ENCODE measurements around the gene PLEK2. TPM values are rescaled to one million over a fixed set of nuclear protein-coding genes. Genes with fewer than 3 reads are reported as not detected.

The PLEK2 gene
- total RNA-seq, 1 donor from 2014 or later, result not detected

GRCh38 chr14:67377916-67378315 is 34.0 kb downstream of the PLEK2 start:
- Mint-ChIP-seq H3K9me3 (ENCODE audit: low read depth) (no peaks in the 10 kb centered on the region), H3K36me3 (ENCODE audit: low read depth) (peaks cover 36% of the 10 kb centered on the region)
- TF ChIP-seq, protein P1, sequence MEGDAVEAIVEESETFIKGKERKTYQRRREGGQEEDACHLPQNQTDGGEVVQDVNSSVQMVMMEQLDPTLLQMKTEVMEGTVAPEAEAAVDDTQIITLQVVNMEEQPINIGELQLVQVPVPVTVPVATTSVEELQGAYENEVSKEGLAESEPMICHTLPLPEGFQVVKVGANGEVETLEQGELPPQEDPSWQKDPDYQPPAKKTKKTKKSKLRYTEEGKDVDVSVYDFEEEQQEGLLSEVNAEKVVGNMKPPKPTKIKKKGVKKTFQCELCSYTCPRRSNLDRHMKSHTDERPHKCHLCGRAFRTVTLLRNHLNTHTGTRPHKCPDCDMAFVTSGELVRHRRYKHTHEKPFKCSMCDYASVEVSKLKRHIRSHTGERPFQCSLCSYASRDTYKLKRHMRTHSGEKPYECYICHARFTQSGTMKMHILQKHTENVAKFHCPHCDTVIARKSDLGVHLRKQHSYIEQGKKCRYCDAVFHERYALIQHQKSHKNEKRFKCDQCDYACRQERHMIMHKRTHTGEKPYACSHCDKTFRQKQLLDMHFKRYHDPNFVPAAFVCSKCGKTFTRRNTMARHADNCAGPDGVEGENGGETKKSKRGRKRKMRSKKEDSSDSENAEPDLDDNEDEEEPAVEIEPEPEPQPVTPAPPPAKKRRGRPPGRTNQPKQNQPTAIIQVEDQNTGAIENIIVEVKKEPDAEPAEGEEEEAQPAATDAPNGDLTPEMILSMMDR (IDR thresholded peaks at IDR 0.05), result no peak

GRCh38 chr14:67373347-67373746 is 38.6 kb downstream of the PLEK2 start:
- H3K4me1 Mint-ChIP-seq (ENCODE audit: low read depth), result no peaks in the 10 kb centered on the region
- peaks cover 26% of the 10 kb centered on the region for H3K36me3 Mint-ChIP-seq (ENCODE audit: low read depth)
- no peaks in the 10 kb centered on the region for H3K9me3 Mint-ChIP-seq (ENCODE audit: low read depth)
- no peak overlapping the region for H3K27ac Mint-ChIP-seq (ENCODE audit: unreplicated experiment)
- H3K4me3 Mint-ChIP-seq (ENCODE audit: unreplicated experiment), result no peak overlapping the region
- H3K27me3 Mint-ChIP-seq (ENCODE audit: low read depth), result no peaks in the 10 kb centered on the region
- DNase-seq (ENCODE audit: low spot score), result no peak
- TF ChIP-seq, protein P1 (IDR thresholded peaks at IDR 0.05), result no peak

More at GRCh38 chr14:67377916-67378315, 34.0 kb downstream of the PLEK2 start:
- Mint-ChIP-seq H3K4me1 (ENCODE audit: low read depth) (no peaks in the 10 kb centered on the region), H3K4me3 (ENCODE audit: unreplicated experiment) (no peak overlapping the region), H3K27me3 (ENCODE audit: low read depth) (no peaks in the 10 kb centered on the region), H3K27ac (ENCODE audit: unreplicated experiment) (no peak overlapping the region)
- no peak for DNase-seq (ENCODE audit: low spot score)

- H3K4me1 Mint-ChIP-seq (ENCODE audit: low read depth), result no peaks in the 10 kb centered on the region
- peaks cover 30% of the 10 kb centered on the region for H3K36me3 Mint-ChIP-seq (ENCODE audit: low read depth)
- TF ChIP-seq, protein P1 (IDR thresholded peaks at IDR 0.05), result no peak
- DNase-seq (ENCODE audit: low spot score), result no peak
- H3K27ac Mint-ChIP-seq (ENCODE audit: unreplicated experiment), result no peak overlapping the region
- no peaks in the 10 kb centered on the region for H3K27me3 Mint-ChIP-seq (ENCODE audit: low read depth)
- H3K4me3 Mint-ChIP-seq (ENCODE audit: unreplicated experiment), result no peak overlapping the region
- no peaks in the 10 kb centered on the region for H3K9me3 Mint-ChIP-seq (ENCODE audit: low read depth)
Measured at GRCh38 chr14:67372833-67373232, 39.1 kb downstream of the PLEK2 start.

GRCh38 chr14:67371247-67372148 is 40.5 kb downstream of the PLEK2 start:
- Mint-ChIP-seq H3K27ac (ENCODE audit: unreplicated experiment) (no peak overlapping the region), H3K4me1 (ENCODE audit: low read depth) (no peaks in the 10 kb centered on the region), H3K9me3 (ENCODE audit: low read depth) (no peaks in the 10 kb centered on the region), H3K4me3 (ENCODE audit: unreplicated experiment) (no peak overlapping the region), H3K27me3 (ENCODE audit: low read depth) (no peaks in the 10 kb centered on the region), H3K36me3 (ENCODE audit: low read depth) (peaks cover 25% of the 10 kb centered on the region)
- no peak for DNase-seq (ENCODE audit: low spot score)
- TF ChIP-seq, protein P1 (IDR thresholded peaks at IDR 0.05), result no peak

GRCh38 chr14:67370830-67371229 is 41.1 kb downstream of the PLEK2 start:
- H3K36me3 Mint-ChIP-seq (ENCODE audit: low read depth), result peaks cover 25% of the 10 kb centered on the region
- no peak overlapping the region for H3K27ac Mint-ChIP-seq (ENCODE audit: unreplicated experiment)
- TF ChIP-seq, protein P1 (IDR thresholded peaks at IDR 0.05), result no peak
- no peaks in the 10 kb centered on the region for H3K27me3 Mint-ChIP-seq (ENCODE audit: low read depth)
- H3K4me1 Mint-ChIP-seq (ENCODE audit: low read depth), result no peaks in the 10 kb centered on the region
- no peak overlapping the region for H3K4me3 Mint-ChIP-seq (ENCODE audit: unreplicated experiment)
- DNase-seq (ENCODE audit: low spot score), result no peak
- H3K9me3 Mint-ChIP-seq (ENCODE audit: low read depth), result no peaks in the 10 kb centered on the region
